PC-3 (cell line): Measurements from ENCODE around the gene SOX5. TPM values are rescaled to one million over a fixed set of nuclear protein-coding genes. Genes with fewer than 3 reads are reported as not detected.

ENCODE experiments used
- ATAC-seq: fragments of 200-7000 bp; cut with Tn5 transposase; 2 replicates; pipeline ENCODE4 v1.9.1; 2020; ENCODE audit warnings: mild to moderate bottlenecking, moderate library complexity
- BruUV-seq: library from RNA; stranded (reverse); fragments of 400-500 nt; replicated peaks from 2 replicates; lab custom pipeline; 2021; lab: Mats Ljungman, UMichigan
- CTCF ChIA-PET: fragments of 300-600 bp; sonication (Branson Sonifier 250); formaldehyde crosslinking; loops from one replicate; lab custom pipeline; 2022; ENCODE audit warnings: antibody characterized with exemption; lab: Charles Lee
- POLR2A ChIA-PET: fragments of 300-600 bp; sonication (Branson Sonifier 250); formaldehyde crosslinking; loops from one replicate; lab custom pipeline; 2022; ENCODE audit warnings: antibody characterized with exemption; ENCODE audit not compliant: unreplicated experiment; lab: Charles Lee
- DNase-seq: peaks from one replicate; pipeline ENCODE4 v3.0.0-alpha.2; 2015
- H2AFZ ChIP-seq: fragments of 300-600 bp; sonication (generic); 2 replicates; pipeline ENCODE4 v1.6.0; 2016; ENCODE audit warnings: antibody characterized with exemption, low read length
- H3F3A ChIP-seq: fragments of 300-600 bp; sonication (generic); one replicate; pipeline ENCODE4 v1.6.0; 2017; ENCODE audit warnings: antibody characterized with exemption, low read length, control low read depth, mild to moderate bottlenecking; ENCODE audit not compliant: unreplicated experiment
- H3K27ac ChIP-seq: fragments of 300-600 bp; sonication (generic); 2 replicates; pipeline ENCODE4 v1.5.1; 2016; ENCODE audit warnings: mild to moderate bottlenecking, low read length
- H3K27me3 ChIP-seq: fragments of 300-600 bp; sonication (generic); 2 replicates; pipeline ENCODE4 v1.6.1; 2016; ENCODE audit warnings: low read length, mixed read lengths
- H3K36me3 ChIP-seq: fragments of 300-600 bp; sonication (generic); 2 replicates; pipeline ENCODE4 v1.6.1; 2016; ENCODE audit warnings: low read depth, mixed run types, low read length, mixed read lengths
- H3K4me1 ChIP-seq: fragments of 300-600 bp; sonication (generic); 2 replicates; pipeline ENCODE4 v1.5.1; 2016; ENCODE audit warnings: low read length; ENCODE audit not compliant: insufficient read depth
- H3K4me2 ChIP-seq: fragments of 300-600 bp; sonication (generic); 2 replicates; pipeline ENCODE4 v1.6.0; 2016; ENCODE audit warnings: low read length
- H3K4me3 ChIP-seq: fragments of 300-600 bp; sonication (generic); 2 replicates; pipeline ENCODE4 v1.5.1; 2016; ENCODE audit warnings: mild to moderate bottlenecking, low read length, mixed read lengths
- H3K79me2 ChIP-seq: fragments of 300-600 bp; sonication (generic); 2 replicates; pipeline ENCODE4 v1.6.1; 2017; ENCODE audit warnings: low read length, mixed read lengths
- H3K9ac ChIP-seq: fragments of 300-600 bp; sonication (generic); 2 replicates; pipeline ENCODE4 v1.6.0; 2016; ENCODE audit warnings: mild to moderate bottlenecking, low read length
- H3K9me2 ChIP-seq: fragments of 300-600 bp; sonication (generic); replicated peaks from 2 replicates; pipeline ENCODE4 v1.6.1; 2016; ENCODE audit warnings: mixed run types, low read length, mixed read lengths
- H3K9me3 ChIP-seq: fragments of 300-600 bp; sonication (generic); 2 replicates; pipeline ENCODE4 v1.6.1; 2016; ENCODE audit warnings: low read length, mixed read lengths
- H4K20me1 ChIP-seq: fragments of 300-600 bp; sonication (generic); 2 replicates; pipeline ENCODE4 v1.6.1; 2016; ENCODE audit warnings: low read length, mixed read lengths
- CTCF ChIP-seq: fragments of 300-600 bp; sonication (generic); conservative IDR thresholded peaks from 2 replicates; pipeline ENCODE4 v1.5.1; 2017; ENCODE audit warnings: antibody characterized with exemption, low read depth, mild to moderate bottlenecking, low read length
- EZH2 ChIP-seq: fragments of 300-600 bp; sonication (generic); IDR thresholded peaks from one replicate; pipeline ENCODE4 v1.6.1; 2017; ENCODE audit warnings: antibody characterized with exemption, mild to moderate bottlenecking, low read length; ENCODE audit not compliant: unreplicated experiment
- EZH2phosphoT487 ChIP-seq: fragments of 300-600 bp; sonication (generic); IDR thresholded peaks from 2 replicates; pipeline ENCODE4 v1.6.1; 2018; ENCODE audit warnings: mild to moderate bottlenecking, antibody characterized with exemption, low read length, borderline replicate concordance
- intact Hi-C: fragments of 100-400 bp; cut with micrococcal nuclease; formaldehyde crosslinking; loops from 2 replicates; pipeline ENCODE4 v1.9.0; 2023
- total RNA-seq: library from RNA; depleted of rRNA; stranded (reverse); fragments of >200 nt; gene quantifications from 2 replicates; pipeline ENCODE4 v1.2.3, GENCODE V29; 2014

SOX5 gene
- total RNA-seq, 1 experiment from 2014 or later = not detected

DNA sequence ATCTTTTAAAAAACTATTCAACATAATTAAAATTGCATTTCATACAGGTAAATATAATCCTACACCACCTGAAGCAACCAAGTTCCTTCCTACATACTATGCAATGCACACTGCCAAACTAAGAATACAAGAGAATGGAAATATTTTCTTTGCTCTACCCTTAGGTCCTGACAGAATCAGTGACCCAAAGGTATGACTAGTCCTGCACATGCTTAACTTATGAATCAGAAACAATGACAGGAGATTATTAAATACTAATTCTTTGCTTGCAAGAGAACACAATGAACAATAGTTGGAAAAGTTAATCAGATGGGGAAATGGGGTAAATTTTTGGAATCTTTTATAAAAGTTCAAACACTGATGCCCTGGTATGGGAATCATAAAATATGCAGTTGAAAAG is 220.1 kb downstream of the SOX5 start:
- DNase-seq (no peak), ATAC-seq (no peak)
- H2AFZ ChIP-seq = no peak overlapping the region
- intact Hi-C loops = no loop called here
- H3K9me2 ChIP-seq = no peaks in the 10 kb centered on the region
- no peak for TF ChIP-seq CTCF
- TF ChIP-seq EZH2 = no peak
- TF ChIP-seq EZH2phosphoT487 = no peak
- no peak overlapping the region for H3K27ac ChIP-seq
- no peak overlapping the region for H3K4me2 ChIP-seq
- H3K4me1 ChIP-seq = no peaks in the 10 kb centered on the region
- no peak overlapping the region for H3K4me3 ChIP-seq
- ChIA-PET POLR2A (no interaction called here), CTCF (no interaction called here)
- BruUV-seq = no TSS peak
- no peaks in the 10 kb centered on the region for H3K79me2 ChIP-seq
- H3F3A ChIP-seq = no peaks in the 10 kb centered on the region
- H3K27me3 ChIP-seq = no peaks in the 10 kb centered on the region; the same call in 1 of the 2 replicates
- no peaks in the 10 kb centered on the region for H3K9me3 ChIP-seq
- H4K20me1 ChIP-seq = no peaks in the 10 kb centered on the region
- H3K36me3 ChIP-seq = no peaks in the 10 kb centered on the region
- no peak overlapping the region for H3K9ac ChIP-seq

GRCh38 chr12:23726646-23727045 is 222.8 kb downstream of the SOX5 start:
- H4K20me1 ChIP-seq = no peaks in the 10 kb centered on the region
- no TSS peak for BruUV-seq
- intact Hi-C loops = no loop called here
- H3K36me3 ChIP-seq = no peaks in the 10 kb centered on the region
- H3K4me2 ChIP-seq = no peak overlapping the region
- no peak overlapping the region for H2AFZ ChIP-seq
- POLR2A ChIA-PET = no interaction called here
- no peak overlapping the region for H3K4me3 ChIP-seq
- TF ChIP-seq EZH2 (no peak), CTCF (no peak), EZH2phosphoT487 (no peak)
- no peaks in the 10 kb centered on the region for H3K79me2 ChIP-seq
- H3K9me2 ChIP-seq = no peaks in the 10 kb centered on the region
- H3F3A ChIP-seq = no peaks in the 10 kb centered on the region
- H3K9me3 ChIP-seq = no peaks in the 10 kb centered on the region
- no peak for ATAC-seq
- no peak overlapping the region for H3K27ac ChIP-seq
- no peak for DNase-seq
- H3K27me3 ChIP-seq = no peaks in the 10 kb centered on the region; the same call in 1 of the 2 replicates
- no peaks in the 10 kb centered on the region for H3K4me1 ChIP-seq
- H3K9ac ChIP-seq = no peak overlapping the region
- CTCF ChIA-PET = no interaction called here

GRCh38 chr12:23722655-23723054 is 226.8 kb downstream of the SOX5 start:
- no TSS peak for BruUV-seq
- H3K27ac ChIP-seq = no peak overlapping the region
- no peaks in the 10 kb centered on the region for H3F3A ChIP-seq
- no peaks in the 10 kb centered on the region for H3K36me3 ChIP-seq
- no peak overlapping the region for H2AFZ ChIP-seq
- no peak for DNase-seq
- no peak overlapping the region for H3K9ac ChIP-seq
- no peaks in the 10 kb centered on the region for H3K9me3 ChIP-seq
- no peak for ATAC-seq
- intact Hi-C loops = no loop called here
- no peaks in the 10 kb centered on the region for H3K9me2 ChIP-seq
- H4K20me1 ChIP-seq = no peaks in the 10 kb centered on the region
- no peaks in the 10 kb centered on the region for H3K79me2 ChIP-seq
- H3K4me3 ChIP-seq = no peak overlapping the region
- no peaks in the 10 kb centered on the region for H3K27me3 ChIP-seq
- ChIA-PET CTCF (no interaction called here), POLR2A (no interaction called here)
- TF ChIP-seq EZH2phosphoT487 (no peak), CTCF (no peak), EZH2 (no peak)
- H3K4me1 ChIP-seq = no peaks in the 10 kb centered on the region
- no peak overlapping the region for H3K4me2 ChIP-seq
